ENCODE results near the gene POLR2J2.
"Not testable (repeated sequence)": the region's sequence is repeated elsewhere in the genome, so short reads cannot be mapped to it uniquely, and the experiment has no call there.

The POLR2J2 gene

DNA sequence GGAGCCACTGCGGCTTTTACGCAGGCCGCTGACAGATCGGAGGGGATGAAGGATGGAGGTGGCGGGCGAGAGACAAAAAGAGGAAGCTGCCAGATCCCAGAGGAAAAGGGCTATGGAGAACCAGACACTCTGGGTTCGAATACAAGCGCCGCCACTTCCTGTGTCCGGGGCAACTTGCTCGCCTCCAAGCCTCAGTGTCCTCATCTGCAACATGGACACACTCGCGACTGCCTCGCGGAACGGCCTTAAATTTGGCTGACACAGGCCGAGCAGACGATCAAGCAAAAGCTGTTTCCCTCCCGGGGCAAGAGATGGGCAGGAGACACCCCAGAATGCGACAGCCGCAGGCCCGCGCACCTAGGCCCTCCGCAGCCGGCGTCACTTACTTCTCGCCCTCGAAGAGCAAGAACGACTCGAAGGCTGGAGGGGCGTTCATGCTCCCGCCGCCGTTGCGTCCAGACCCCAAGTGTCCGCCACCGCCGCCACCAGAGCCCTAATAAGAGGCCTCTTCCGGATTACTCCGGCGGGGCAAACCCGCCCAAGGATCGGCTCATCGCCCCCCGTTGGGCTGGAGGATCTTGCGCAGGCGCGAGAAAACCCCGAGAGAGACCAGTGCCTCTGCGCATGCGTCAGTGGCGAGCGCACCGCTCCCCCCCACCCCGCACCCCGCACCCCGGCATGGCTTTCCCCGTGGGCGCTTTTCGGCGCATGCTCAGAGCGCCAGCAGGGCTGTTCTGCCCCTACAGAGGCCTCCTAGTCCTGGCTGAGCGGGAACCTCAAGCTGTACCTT, at the start of gene POLR2J2:
TSS of gene POLR2J2 (minus strand) at position 498 of the 790 bp plus-strand sequence. CDS start at position 436, 62 bp downstream.
- peak; percentile 98 for DNase-seq

DNA sequence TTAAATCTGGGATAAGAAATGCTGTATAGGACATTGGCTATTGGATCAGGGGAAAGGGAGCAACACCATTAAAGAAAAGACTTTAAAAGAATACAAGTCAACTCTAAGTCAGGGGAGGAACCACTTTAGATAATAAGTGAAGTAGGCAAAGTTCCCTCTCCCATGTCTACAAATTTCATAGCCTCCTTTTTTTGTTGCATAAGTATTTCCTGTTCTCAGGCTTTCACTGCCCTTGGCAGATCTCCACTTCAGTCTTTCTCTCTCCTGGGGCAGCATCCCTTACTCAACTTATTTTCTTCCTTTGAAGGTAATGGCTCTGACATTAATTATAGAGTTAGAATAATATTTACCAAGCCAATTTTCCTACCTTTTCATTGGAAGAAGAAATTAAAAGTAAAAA, 47.0 kb upstream of the POLR2J2 start:
- not testable (repeated sequence) for DNase-seq

DNA sequence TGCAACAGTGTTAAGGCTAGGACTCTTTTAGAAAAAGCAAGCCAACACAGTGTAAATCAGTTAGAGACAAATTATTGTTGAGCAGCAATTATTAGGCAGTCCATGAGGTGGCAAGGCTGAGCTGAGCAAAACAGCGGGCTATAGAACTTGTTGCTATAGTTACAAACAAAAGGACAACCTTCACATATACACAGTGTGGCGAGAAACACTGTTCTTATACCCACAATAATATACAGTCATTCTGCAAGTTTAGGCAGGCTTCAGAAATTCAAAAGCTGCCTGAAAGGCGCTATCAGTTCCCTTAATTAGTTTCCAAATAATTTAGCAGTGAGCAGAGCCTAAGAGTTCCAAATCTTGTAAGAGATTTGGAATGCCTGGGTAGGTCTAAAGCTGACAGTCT, 44.3 kb upstream of the POLR2J2 start:
- DNase-seq, result peak; percentile 29

DNA sequence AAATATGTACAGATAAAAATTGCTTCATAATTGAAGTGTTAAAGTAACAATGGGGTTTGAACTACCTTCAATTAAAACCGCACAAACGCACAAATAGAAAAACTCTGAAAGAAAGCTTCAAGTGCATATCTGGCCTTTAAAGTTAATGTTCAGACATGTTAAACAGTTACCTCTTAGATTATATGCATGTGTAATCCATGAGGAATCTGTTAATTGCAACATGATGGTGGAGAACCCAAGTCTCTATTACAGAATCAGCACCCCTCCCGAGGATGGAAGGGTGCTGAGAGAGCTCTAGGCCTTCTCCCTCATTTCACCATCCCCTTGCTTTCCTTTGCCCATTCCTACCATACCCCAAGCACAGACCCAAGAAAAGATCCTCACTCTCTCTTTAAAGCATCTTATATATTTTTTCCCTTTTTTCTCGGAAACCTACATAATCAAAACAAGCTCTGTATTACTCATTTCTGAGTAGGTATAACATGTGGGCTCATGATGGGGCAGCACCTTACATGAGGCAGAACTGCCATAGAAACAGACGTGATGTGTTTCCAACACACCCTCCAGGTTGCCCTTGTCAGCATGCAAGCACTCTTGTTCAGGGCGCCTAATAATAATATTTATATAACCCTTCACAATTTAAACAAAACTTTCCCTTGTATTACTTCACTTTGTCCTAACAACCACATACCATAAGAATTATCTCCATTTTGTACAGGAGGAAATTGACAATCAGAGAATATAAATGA, 43.5 kb upstream of the POLR2J2 start:
- not testable (repeated sequence) for DNase-seq

DNA sequence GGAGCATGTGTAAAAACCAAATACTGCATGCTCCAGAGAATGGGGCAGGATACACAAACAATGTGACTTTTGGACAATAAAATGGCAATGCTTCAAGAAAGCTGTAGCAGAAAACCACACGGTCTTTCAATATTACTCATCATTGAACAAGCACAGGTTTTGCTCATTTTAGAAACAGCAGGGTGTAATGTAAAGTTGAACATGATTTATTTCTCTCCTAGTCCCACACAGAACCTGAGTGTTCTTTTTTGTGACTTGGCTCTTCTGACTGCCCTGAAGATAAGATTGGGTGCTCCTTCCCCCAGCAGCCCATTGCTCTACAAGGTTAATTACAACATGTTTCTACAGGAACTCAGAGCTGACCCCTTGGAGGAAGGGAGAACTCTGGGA, 42.2 kb upstream of the POLR2J2 start:
- DNase-seq, result not testable (repeated sequence)

DNA sequence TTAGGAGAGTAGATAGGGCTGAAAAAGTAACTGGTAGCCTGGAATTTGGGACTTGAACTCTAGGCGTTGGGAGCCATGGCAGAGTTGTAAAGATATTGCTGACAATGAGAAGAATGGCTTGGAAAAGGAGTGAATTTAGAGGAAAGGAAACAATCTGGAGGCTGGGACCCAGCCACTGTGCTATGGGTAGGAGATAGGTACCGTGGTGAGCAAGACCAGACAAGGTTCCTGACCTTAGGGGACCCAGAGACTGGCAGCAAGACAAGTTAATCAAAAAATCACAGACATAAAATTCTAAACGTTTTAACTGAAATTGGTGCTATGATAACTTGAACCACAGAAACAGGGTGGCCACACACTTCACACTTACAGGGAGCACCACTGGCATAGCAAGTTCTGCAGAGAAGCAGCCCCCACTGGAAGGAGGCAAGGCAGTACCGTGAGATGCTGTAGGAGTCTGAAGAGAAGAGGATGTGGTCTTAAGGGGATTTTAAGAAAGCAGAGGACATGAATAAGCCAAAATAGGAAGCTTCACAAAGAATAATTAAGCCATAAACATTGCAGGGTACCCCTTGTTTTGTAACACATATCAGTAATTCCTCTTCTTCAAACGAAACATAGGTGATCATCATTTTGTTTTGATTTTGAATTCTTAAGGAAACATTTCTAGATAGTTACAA, 41.7 kb upstream of the POLR2J2 start:
- DNase-seq, result peak; percentile 29

DNA sequence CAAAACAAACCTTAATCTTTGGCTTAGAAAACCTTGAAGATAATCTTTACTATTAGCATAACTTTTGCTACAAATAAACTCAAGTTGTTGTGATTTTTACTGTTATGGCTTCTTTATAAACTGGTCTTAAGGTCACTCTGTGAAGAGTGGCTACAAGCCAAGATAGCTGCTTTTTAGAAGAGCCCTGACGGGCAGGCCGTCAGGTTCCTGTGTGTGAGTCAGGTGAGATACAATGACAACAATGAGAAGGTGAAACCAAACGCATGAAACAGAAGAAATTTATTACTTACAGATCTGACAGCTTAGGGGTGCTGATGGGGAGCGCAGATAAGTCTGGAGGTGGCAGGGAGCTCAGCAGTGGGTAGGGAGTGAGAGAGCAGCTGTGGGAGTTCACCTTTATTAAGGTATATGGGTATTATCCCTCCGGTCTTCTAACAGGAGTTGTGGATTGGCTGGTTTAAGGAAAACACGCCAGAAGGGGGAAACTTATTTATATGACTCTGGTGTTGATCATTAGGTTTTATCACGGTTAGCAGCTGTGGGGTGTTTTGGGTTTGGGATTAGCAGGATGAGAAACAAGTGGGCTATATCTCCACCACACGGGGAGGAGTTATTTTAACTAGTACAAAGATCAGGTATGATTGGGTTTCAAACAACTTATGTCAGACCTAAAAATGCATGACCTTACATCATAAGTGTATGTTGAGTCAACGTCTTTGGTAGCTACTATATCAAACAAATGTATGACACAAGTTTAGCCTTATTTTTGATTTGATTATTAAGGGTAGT, 27.7 kb upstream of the POLR2J2 start:
- DNase-seq, result not testable (repeated sequence)

DNA sequence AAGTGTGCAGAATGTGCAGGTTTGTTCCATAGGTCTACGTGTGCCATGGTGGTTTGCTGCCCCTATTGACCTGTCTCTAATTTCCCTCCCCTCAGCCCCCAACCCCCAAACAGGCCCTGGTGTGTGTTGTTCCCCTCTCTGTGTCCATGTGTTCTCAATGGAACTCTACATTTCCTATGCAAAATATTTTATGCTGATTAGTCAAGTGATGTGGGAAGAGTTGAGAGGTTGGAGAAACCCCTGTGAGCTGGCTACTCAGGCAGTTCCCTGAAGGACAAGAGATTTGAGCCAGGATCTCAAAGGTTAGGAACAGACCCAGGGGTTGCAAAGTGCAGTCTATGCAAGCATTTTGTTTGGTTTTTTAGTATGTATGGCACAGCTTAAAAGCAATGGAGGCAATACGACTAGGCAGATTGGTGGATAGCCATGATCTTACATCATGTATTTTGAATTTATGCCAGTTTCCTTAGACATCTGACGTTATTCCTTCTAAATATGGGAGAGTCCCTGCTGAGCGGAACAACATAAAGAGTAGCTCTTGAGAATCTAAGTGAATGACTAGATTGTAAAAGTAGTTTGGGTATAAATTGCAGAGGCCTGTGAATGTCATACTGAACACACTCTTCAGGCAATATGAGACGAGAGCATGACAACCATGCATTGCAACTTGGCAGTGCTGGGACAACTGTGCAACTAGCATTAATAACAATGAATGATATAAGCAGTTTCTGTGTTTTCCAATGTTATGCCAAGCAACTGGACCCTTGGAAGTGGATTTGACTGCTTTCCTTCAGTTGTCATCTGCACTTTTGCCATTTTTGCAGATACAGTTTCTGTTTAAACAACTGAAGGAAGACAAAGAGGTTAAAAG, 26.4 kb upstream of the POLR2J2 start:
- not testable (repeated sequence) for DNase-seq

DNA sequence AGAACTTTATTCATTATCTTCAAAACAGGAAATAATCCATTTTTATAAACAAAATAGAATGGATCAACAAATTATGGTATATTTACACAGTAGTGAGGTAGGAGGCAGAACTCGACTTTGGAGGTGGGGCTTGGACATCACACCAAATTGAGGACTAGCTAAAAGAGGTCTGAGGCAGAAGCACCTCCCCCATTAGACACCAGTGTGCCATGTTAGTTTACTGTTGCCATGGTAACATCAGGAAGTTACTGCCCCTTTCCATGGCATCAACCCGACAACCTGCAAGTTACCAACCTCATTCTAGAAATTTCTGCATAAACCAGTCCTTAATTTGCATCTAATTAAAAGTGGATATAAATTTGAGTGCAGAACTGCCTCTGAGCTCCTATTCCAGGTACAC, 24.5 kb upstream of the POLR2J2 start:
- not testable (repeated sequence) for DNase-seq

DNA sequence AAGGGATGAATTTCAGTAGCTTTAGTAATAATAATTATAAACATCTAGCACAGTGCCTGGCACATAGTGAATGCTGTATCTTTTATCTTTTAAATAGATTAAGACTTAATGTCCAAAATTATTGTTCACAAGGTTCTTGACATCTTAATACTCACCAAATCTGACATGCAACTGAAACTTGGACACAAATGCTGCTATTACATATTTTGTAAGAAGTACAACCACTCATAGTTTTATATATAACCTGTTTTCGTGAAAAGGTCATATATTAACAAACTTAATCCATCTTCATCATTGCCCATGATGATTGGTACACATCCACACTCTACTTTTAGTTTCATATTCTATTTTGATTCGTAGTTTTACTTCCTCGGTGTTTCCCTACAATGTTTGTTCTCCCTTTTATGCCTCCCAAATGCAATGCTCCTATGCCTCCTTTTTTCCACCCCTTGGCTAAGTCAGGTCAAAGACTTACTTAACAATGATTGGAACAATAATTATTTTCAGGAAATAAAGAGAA, 23.6 kb upstream of the POLR2J2 start:
- not testable (repeated sequence) for DNase-seq

DNA sequence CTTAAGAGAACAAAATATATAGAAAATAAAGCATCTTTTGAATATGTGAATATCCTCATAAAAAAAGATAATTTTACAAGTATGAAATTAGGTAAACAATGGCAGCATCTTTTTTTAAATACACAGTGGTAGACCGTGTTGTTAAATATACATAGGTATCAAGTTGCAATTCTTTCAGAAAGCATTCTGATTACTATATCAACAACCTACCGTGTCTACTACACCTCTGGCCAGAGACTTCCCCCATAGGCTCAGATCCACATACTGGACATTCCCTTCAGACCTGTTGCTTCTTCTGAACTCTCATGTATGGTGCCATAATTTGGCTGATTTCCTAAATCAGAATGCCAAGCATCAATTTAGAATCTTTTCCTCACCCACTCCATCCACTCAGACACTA, 22.5 kb upstream of the POLR2J2 start:
- not testable (repeated sequence) for DNase-seq

DNA sequence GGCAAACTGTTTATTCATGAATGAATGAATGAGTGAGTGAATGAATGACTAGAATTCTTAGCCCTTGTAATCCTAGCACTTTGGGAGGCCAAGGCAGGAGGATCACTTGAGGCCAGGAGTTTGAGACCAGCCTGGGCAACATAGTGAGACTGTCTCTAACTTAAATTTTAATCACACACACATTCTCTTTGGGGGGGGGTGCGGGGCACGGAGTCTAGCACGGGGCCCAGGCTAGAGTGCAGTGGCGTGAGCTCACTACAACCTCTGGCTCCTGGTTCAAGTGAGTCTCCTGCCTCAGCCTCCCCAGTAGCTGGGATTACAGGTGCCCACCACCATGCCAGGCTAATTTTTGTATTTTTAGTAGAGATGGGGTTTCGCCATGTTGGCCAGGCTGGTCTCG, 19.1 kb upstream of the POLR2J2 start:
- DNase-seq, result not testable (repeated sequence)

DNA sequence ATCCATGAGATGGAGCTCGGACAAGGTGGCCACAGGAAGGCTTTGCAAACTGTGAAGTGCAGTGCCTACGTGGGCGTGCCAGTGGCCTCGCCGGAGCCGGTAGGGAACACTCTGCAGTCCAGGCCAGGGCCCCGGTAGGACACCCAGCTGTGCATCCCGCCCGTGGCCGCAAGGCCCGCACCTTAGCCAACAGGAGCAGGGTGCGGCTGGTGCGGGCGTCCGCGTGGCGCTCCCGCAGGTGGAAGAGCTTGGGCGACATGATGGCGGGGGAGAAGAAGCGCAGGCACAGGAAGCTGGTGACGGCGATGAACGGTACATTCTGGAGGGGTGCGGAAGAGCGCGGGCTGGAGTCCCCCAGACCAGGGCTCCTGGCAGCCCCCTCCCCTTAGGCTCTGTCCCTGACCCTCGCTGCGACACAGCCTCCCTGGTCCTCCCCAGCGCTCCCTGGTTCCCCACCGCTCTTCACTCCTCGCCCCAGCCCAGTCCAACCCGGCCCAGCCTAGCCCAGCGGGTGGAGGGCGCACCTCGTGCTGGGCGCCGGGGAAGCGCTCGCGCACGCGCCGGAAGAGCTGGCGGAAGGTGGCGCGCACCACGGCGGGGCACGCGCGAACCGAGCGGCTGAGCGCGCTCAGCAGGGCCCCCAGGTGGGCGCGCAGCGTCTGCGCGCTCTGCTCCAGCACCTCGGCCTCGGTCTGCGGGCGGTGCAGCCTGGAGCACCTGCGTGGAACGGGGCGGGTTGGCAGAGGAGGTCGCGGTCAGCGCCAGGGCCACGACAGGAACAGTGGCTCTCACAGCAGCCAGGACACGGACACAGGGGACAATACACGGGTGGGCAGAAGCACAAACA, 18.2 kb upstream of the POLR2J2 start:
- DNase-seq, result not testable (repeated sequence)

DNA sequence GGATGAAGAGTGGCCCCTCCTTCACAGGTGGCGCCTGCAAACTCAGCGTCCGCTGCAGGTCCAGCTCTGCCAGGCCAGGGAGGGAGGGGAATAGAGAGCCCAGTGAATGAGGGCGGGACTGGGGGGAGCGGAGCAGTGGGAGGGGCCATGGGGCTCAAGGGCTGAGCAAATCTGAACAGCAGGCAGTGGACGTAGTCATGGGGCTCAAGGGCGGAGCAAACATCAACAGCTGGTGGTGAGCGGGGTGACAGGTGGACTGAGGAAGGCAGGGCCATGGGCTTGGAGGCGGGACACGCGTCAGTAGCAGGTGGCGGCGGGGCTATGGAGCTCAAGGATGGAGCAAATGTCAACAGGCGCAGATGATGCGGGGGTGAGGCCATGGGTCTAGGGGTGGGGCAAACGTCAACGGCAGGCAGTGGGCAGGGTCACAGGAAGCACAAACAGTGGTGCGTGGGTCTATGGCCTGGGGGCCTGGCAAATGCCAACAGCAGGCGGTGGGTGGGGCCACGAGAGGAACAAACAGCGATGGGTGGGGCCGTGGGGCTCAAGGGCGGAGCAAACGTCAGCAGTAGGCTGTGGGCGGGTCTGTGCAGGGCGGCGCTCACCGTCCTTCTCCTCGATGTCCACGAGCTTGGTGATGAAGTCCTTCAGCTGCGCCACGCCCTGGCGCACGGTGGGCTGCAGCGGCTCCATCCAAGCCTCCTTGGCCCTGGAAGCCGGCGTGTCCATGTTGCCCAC, 17.0 kb upstream of the POLR2J2 start:
- DNase-seq, result not testable (repeated sequence)

DNA sequence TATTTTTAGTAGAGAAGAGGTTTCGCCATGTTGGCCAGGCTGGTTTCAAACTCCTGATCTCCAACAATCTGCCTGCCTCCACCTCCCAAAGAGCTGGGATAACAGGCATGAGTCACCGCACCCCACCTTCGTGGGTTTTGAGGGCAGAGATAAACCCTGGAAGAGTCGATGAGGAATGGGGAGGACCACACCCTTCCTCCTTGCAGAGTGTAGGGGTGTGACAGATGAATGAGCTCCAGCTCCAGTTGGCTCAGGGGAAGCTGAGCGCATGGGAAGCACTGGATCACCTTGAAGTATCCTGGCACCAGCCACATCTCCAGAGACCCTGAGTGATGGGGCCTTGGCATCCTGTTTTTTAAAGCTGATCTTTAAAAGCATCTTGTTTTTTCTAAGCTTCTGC, 11.1 kb upstream of the POLR2J2 start:
- DNase-seq, result not testable (repeated sequence)

DNA sequence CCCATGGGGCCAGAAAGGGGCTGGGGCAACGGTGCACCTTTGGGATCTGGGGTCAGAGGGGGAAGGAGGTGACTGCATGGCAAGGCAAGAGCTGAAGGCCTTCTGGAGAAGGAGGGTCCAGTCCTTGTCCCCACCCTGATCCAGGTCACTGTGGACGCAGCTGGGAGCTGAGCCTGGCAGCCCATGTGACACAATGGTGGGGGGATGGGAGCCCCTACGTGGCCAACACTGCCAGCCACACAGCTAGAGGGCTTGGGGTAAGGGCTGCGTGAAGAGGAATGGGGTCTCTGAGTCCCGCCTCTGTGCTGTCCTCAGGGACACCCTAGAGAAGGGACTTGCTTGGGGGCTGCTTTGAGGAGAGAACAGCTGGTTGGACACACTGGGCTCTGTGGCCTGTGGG, 9.3 kb upstream of the POLR2J2 start:
- not testable (repeated sequence) for DNase-seq

DNA sequence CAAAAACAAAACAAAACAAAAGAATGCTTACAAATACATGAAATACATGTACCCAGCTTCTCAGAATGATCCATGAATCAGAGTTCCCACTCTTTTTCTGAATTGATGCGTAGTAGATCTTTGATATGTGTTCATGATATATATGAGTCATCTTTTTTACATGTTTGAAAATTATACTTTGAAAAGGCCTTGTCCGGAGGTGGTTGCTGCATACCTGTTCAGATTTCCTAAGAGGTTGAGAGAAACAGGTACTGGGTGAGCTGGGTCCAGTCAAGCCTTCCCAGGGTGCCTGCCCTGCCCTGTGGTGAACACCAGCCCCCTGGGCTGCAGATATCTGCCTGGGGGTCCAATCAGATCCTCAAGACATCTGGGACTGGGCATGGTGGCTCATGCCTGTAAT, 4.1 kb upstream of the POLR2J2 start:
- DNase-seq, result not testable (repeated sequence)

DNA sequence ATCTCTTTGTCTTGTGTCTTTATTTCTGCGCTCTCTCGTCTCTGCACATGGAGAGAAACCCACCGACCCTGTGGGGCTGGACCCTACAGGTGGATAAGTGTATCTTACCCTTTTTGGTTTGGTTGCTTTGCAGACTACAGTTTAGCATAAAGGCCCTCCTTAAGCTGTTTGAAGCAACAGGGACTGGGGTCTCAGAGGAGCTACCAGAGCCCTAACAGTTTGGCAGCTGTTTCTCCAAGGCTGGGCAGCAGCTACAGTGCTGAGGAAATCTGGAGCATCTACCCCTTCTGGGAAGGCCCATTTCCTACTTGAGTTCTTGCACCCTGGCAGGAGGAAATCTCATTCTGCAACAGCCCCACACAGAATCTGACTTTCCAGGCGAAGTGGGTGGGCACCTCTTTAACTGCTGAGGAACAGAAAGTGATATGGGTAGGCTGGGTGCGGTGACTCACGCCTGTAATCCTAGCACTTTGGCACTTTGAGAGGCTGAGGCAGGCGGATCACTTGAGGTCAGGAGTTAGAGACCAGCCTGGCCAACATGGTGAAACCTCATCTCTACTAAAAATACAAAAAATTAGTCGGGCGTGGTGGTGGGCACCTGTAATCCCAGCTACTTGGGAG, 2.1 kb upstream of the POLR2J2 start:
- DNase-seq, result not testable (repeated sequence)

DNA sequence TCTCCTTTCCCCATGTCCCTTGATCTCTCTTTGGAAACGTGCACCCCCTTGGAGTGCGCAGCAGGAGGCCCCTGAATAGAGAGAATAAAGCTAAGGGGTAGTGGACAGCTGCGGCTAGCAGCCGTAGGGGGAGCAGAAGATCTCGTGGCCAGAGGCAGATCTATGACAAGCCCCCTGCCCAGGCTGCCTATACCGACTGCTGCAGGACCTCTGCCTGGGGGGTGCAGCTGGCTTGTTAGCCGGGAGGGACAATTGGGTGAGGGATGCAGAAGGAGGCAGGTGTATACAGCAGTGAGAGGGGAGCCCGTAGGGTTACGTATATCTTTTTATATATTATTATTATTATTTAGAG, 469 bp upstream of the POLR2J2 start:
- DNase-seq, result not testable (repeated sequence)

Data from CD4-positive, alpha-beta T cell treated with Interleukin-17A for 1 hour (primary cell).